Skeletal muscle cell (primary cell): ENCODE measurements around the gene MKRN1.
A peak's percentile ranks its signal among the peaks of the same experiment; 100 is the strongest.
"Not testable (repeated sequence)": the region's sequence is repeated elsewhere in the genome, so short reads cannot be mapped to it uniquely, and the experiment has no call there.

ENCODE experiments used
- DNase-seq: peaks from one replicate; pipeline ENCODE4 v3.0.0-alpha.2; 2010; ENCODE audit warnings: low read depth
- H3K4me3 ChIP-seq: 2 replicates; pipeline ENCODE4 v1.5.1; 2011; ENCODE audit warnings: low read depth, mild to moderate bottlenecking, control low read depth, low read length, moderate library complexity

Gene MKRN1

DNA sequence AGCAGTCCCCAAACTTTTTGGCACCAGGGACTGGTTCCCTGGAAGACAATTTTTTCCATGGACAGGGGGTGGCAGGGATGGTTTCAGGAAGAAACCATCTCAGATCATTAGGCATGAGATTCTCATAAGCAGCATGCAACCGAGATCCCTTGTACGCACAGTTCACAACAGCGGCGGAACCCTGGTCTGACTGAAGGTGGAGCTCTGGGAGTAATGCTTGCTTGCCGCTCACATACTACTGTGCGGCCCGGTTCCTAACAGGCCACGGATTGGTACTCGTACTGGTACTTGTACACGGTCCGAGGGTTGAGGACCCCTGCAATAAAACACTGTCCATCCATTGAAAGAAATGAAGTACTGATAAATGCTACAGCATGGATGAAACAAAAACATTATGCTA is 32.8 kb downstream of the MKRN1 start:
- no peak overlapping the region for H3K4me3 ChIP-seq
- no peak for DNase-seq

- no peak for DNase-seq
- no peak overlapping the region for H3K4me3 ChIP-seq
Observed at GRCh38 chr7:140441519-140441918, 37.8 kb downstream of the MKRN1 start.

- DNase-seq: no peak
- H3K4me3 ChIP-seq: no peak overlapping the region
Observed at GRCh38 chr7:140440593-140440992, 38.7 kb downstream of the MKRN1 start.

- no peak for DNase-seq
- H3K4me3 ChIP-seq: no peak overlapping the region
Observed at GRCh38 chr7:140439359-140439758, 39.9 kb downstream of the MKRN1 start.

DNA sequence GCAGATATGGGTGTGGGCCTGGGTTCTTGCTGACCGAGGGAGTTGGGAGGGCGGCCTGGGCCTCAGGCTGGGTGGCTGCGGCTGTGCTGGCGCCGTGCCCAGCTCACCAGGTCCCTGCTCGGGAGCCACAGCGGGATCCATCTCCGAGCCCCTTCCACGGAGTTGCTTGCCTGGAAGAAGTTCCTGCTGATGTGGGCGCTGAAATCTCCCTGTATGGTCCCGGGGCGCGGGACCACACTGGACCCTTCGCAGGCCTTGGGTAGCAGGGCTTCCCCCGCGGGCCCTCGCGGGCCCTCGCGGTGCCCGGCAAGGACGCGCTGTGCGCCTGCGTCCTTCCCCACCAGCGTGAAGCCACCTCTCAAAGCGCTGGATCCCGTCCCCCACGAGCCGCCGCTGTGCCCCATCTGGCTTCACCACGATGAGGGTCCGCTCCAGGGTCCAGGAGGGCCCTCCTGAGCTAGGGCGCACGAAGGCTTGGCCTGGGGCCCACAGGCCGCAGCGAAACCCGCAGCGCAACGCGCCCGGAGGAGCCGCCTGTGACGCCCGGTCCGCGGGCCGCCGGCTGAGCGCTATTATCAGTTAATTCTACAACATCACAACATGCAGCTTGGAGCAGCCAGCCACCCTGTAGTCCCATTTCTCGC is 43.9 kb downstream of the MKRN1 start:
- no peak overlapping the region for H3K4me3 ChIP-seq
- no peak for DNase-seq

DNA sequence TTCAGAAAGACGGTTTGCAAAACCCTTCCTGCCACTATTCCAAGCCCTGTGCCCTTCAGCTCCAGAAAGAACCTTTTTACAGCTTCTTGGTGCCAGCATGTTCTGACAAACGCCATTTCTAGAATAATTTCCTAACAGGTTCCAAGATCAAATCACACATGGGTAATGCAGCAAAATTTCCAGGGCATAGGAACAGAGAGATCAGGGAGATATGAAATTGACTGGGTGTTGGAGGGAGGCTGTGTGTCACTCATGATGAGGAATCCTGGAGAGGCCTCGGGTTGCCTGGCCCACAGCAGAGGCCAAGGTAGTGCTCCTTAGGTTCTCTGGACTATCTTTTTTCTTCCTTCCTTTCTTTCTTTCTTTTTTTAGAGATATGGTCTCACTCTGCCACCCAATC is 45.9 kb downstream of the MKRN1 start:
- H3K4me3 ChIP-seq: no peak overlapping the region
- no peak for DNase-seq

DNA sequence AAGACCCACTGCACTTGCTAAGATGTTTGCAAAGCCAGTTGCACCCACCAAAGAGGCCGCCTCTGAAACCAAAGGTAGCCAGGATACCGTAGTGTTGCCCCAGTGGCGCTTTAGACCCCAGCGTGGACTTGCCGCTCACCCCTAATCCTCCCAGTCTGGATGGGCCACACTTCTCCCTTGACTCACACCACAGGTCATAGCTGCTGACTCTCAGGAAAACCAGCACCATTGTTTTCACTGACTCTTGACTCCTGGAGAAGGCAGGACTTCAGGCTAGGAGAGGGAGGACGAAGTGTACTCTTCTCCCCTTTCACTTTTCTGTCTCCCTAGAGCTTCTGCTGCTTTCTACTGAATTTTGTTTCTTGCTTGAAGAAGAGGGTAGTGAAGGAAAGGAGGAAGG is 53.2 kb downstream of the MKRN1 start:
- DNase-seq: no peak
- H3K4me3 ChIP-seq: no peak overlapping the region

- H3K4me3 ChIP-seq: no peak overlapping the region
- no peak for DNase-seq
Observed at GRCh38 chr7:140425718-140426117, 53.6 kb downstream of the MKRN1 start.

DNA sequence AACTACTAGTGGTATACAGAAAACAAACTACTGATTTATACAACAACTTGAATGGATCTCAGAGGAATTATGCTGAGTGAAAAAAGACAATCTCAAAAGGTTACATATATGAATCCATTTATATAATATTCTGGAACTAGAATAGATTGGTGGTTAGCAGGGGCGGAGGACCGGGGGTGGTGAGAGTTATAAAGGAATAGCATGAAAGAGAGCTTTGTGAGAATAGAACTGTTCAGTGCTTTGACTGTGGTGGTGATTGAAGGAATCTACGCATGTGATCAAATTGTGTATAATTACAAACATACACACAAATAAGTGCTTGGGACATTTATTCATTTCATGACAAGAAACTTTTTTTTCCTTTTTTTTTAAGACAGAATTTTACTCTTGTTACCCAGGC is 55.8 kb downstream of the MKRN1 start:
- H3K4me3 ChIP-seq: no peak overlapping the region
- DNase-seq: no peak

DNA sequence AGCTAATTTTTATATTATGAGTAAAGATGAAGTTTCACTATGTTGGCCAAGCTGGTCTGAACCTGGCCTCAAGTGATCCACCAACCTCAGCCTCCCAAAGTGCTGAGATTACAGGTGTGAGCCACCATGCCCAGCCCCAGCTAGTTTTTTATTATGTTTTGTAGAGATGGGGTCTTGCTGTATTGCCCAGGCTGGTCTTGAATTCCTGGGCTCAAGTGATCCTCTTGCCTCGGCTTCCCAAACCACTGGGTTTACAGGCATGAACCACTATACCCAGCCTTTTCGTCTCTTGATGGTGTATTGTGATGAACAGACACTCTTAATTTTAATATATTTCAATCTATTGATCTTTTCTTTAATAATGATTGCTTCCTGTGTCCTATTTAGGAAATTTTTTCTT is 57.8 kb downstream of the MKRN1 start:
- no peak for DNase-seq
- H3K4me3 ChIP-seq: no peak overlapping the region

DNA sequence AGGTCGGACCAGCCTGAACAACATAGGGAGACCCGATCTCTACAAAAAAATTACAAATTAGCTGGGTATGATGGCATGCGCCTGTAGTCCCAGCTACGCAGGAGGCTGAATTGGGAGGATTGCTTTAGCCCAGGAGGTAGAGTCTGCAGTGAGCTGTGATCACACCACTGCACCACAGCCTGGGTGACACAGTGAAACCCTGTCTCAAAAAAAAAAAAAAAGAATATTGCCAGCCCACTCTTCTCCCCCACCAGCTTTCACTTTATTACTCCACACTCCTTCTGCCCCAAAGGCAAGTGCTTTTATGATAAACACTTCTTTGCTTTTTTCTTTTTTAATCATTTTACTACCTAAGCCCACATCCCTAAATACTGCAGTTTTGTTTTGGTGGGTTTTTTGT is 60.7 kb downstream of the MKRN1 start:
- DNase-seq: no peak
- H3K4me3 ChIP-seq: no peak overlapping the region

- H3K4me3 ChIP-seq, DNase-seq: not testable (repeated sequence)
Observed at GRCh38 chr7:140418156-140418472, 61.2 kb downstream of the MKRN1 start.

GRCh38 chr7:140417456-140418155 is 61.7 kb downstream of the MKRN1 start:
- H3K4me3 ChIP-seq: no peak overlapping the region
- no peak for DNase-seq

- DNase-seq: no peak
- H3K4me3 ChIP-seq: no peak overlapping the region
Observed at GRCh38 chr7:140416560-140416959, 62.7 kb downstream of the MKRN1 start.

GRCh38 chr7:140415816-140416215 is 63.5 kb downstream of the MKRN1 start:
- DNase-seq, H3K4me3 ChIP-seq: not testable (repeated sequence)

DNA sequence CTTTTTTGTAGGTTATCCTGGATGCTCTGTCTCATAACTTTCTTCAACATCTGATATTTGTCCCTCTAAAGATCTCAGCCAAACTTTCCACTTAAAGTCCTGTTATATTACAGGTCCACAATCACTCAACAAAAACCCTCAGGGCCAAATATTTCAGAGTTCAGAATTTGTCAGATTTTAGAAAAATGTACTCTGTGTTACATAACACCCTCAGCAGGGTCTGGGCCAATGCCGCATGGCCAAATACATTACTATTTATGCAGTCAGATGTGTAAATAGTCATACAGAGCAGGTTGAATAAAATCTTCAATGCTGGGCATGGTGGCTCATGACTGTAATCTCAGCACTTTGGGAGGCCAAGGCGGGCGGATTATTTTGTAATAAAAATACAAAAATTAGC is 63.9 kb downstream of the MKRN1 start:
- DNase-seq: no peak
- no peak overlapping the region for H3K4me3 ChIP-seq

DNA sequence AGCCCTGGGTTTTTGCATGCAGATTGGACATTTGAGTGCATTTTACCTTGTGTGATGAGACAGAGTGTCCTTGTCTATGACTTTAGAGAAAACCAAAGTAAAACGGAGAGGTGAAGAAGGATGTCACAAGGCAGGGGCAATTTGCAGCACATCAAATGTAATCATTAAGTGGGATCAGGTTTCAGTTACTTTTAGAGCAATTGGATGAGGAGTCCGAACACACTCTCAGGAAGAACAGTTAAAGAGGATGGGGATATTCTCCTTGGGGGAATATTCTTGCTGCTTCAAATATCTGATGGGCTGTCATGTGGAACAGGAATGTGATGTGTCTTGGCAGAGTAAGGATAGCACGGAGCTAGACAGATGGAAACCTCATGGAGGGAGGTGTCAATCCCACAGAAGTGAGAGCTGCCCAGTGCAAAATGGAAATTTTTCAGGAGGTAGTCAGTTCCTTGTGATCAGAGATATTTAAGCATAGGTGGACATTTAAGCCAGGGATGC is 74.7 kb downstream of the MKRN1 start:
- no peak for DNase-seq
- no peak overlapping the region for H3K4me3 ChIP-seq

GRCh38 chr7:140403878-140404564 is 75.3 kb downstream of the MKRN1 start, which contains the start of gene RAB19:
Gene RAB19, plus strand, starts transcription at chr7:140404058. Its CDS starts 3,589 bp downstream, at chr7:140407647.
- peak within 1 kb of the TSS; percentile 20 for H3K4me3 ChIP-seq
- no peak for DNase-seq
